ENCODE measurements around the gene ZDHHC7.
"Not testable (repeated sequence)": the region's sequence is repeated elsewhere in the genome, so short reads cannot be mapped to it uniquely, and the experiment has no call there.

Gene ZDHHC7

GRCh38 chr16:85010931-85011845 lies at the start of gene ZDHHC7:
Gene ZDHHC7 (minus strand): TSS chr16:85011535. CDS start chr16:84990618, 20,917 bp downstream.
- DNase-seq (ENCODE audit: low read depth in 2 of 2) = peak; percentile 70 to 82

GRCh38 chr16:85058909-85059308 lies 47.6 kb upstream of the ZDHHC7 start:
- DNase-seq (ENCODE audit: low read depth in 2 of 2) = no peak

- DNase-seq (ENCODE audit: low read depth in 2 of 2) = no peak
Observed at GRCh38 chr16:85057948-85058347, 46.6 kb upstream of the ZDHHC7 start.

GRCh38 chr16:85057212-85057889 lies 46.0 kb upstream of the ZDHHC7 start:
- no peak for DNase-seq (ENCODE audit: low read depth in 2 of 2)

- DNase-seq (ENCODE audit: low read depth in 2 of 2) = no peak
Observed at GRCh38 chr16:85056211-85056748, 44.9 kb upstream of the ZDHHC7 start.

GRCh38 chr16:85055493-85056210 lies 44.3 kb upstream of the ZDHHC7 start:
- DNase-seq (ENCODE audit: low read depth in 2 of 2) = peak; percentile 62 to 64

GRCh38 chr16:85054948-85055492 lies 43.7 kb upstream of the ZDHHC7 start:
- DNase-seq (ENCODE audit: low read depth in 2 of 2) = no peak

GRCh38 chr16:85054321-85054720 lies 43.0 kb upstream of the ZDHHC7 start:
- DNase-seq (ENCODE audit: low read depth in 2 of 2) = not testable (repeated sequence)

GRCh38 chr16:85052536-85052935 lies 41.2 kb upstream of the ZDHHC7 start:
- no peak for DNase-seq (ENCODE audit: low read depth in 2 of 2)

GRCh38 chr16:85051683-85052082 lies 40.3 kb upstream of the ZDHHC7 start:
- DNase-seq (ENCODE audit: low read depth in 2 of 2) = no peak

- DNase-seq (ENCODE audit: low read depth in 2 of 2) = no peak
Observed at GRCh38 chr16:85051067-85051581, 39.8 kb upstream of the ZDHHC7 start.

GRCh38 chr16:85049706-85050305 lies 38.5 kb upstream of the ZDHHC7 start:
- DNase-seq (ENCODE audit: low read depth in 2 of 2) = no peak

- DNase-seq (ENCODE audit: low read depth in 2 of 2) = no peak
Observed at GRCh38 chr16:85048921-85049562, 37.7 kb upstream of the ZDHHC7 start.

- DNase-seq (ENCODE audit: low read depth in 2 of 2) = no peak
Observed at GRCh38 chr16:85047867-85048455, 36.6 kb upstream of the ZDHHC7 start.

GRCh38 chr16:85046931-85047866 lies 35.9 kb upstream of the ZDHHC7 start:
- no peak for DNase-seq (ENCODE audit: low read depth in 2 of 2)

- DNase-seq (ENCODE audit: low read depth in 2 of 2) = no peak
Observed at GRCh38 chr16:85046472-85046916, 35.2 kb upstream of the ZDHHC7 start.

- DNase-seq (ENCODE audit: low read depth in 2 of 2) = no peak
Observed at GRCh38 chr16:85045641-85046471, 34.5 kb upstream of the ZDHHC7 start.

- DNase-seq (ENCODE audit: low read depth in 2 of 2) = no peak
Observed at GRCh38 chr16:85045077-85045476, 33.7 kb upstream of the ZDHHC7 start.

All from stimulated activated CD8-positive, alpha-beta memory T cell treated with anti-CD3 and anti-CD28 coated beads, Interleukin-7, amount 100 ng/mL, for 4 hours (primary cell).